GM23248 (cell line): ENCODE results near the gene RAI1. TPM values are rescaled to one million over a fixed set of nuclear protein-coding genes. Genes with fewer than 3 reads are reported as not detected.

ENCODE experiments used
- DNase-seq: peaks from one replicate; pipeline ENCODE4 v3.0.0-alpha.2; 2015
- H2AFZ ChIP-seq: fragments of 200-600 bp; sonication (generic); 2 replicates; pipeline ENCODE4 v1.6.1; 2016; ENCODE audit warnings: antibody characterized with exemption
- H3F3A ChIP-seq: fragments of 200-600 bp; sonication (generic); 2 replicates; pipeline ENCODE4 v1.6.1; 2016; ENCODE audit warnings: mild to moderate bottlenecking, antibody characterized with exemption, mixed run types; ENCODE audit not compliant: insufficient read depth
- H3K27ac ChIP-seq: fragments of 200-600 bp; sonication (generic); 2 replicates; pipeline ENCODE4 v1.5.1; 2016; ENCODE audit warnings: mild to moderate bottlenecking
- H3K27me3 ChIP-seq: fragments of 200-600 bp; sonication (generic); replicated peaks from 2 replicates; pipeline ENCODE4 v1.6.1; 2016; ENCODE audit warnings: mild to moderate bottlenecking; ENCODE audit not compliant: insufficient read depth
- H3K36me3 ChIP-seq: fragments of 200-600 bp; sonication (generic); 2 replicates; pipeline ENCODE4 v1.6.1; 2016; ENCODE audit warnings: low read depth, mild to moderate bottlenecking
- H3K4me1 ChIP-seq: fragments of 200-600 bp; sonication (generic); 2 replicates; pipeline ENCODE4 v1.6.1; 2016; ENCODE audit warnings: mild to moderate bottlenecking; ENCODE audit not compliant: insufficient read depth
- H3K4me2 ChIP-seq: fragments of 200-600 bp; sonication (generic); one replicate; pipeline ENCODE4 v1.6.1; 2016; ENCODE audit warnings: mild to moderate bottlenecking; ENCODE audit not compliant: unreplicated experiment
- H3K4me3 ChIP-seq: fragments of 200-600 bp; sonication (generic); 2 replicates; pipeline ENCODE4 v1.5.1; 2016; ENCODE audit warnings: mild to moderate bottlenecking
- H3K79me2 ChIP-seq: fragments of 200-600 bp; sonication (generic); 2 replicates; pipeline ENCODE4 v1.6.1; 2016; ENCODE audit warnings: mild to moderate bottlenecking; ENCODE audit not compliant: insufficient read depth
- H3K9ac ChIP-seq: fragments of 200-600 bp; sonication (generic); 2 replicates; pipeline ENCODE4 v1.6.1; 2016; ENCODE audit warnings: mild to moderate bottlenecking
- H3K9me2 ChIP-seq: fragments of 200-600 bp; sonication (generic); 2 replicates; pipeline ENCODE4 v1.6.1; 2016; ENCODE audit warnings: mixed run types, mild to moderate bottlenecking, moderate library complexity; ENCODE audit not compliant: insufficient read depth
- H3K9me3 ChIP-seq: fragments of 200-600 bp; sonication (generic); one replicate; pipeline ENCODE4 v1.6.1; 2017; ENCODE audit warnings: low read depth
- H4K20me1 ChIP-seq: fragments of 200-600 bp; sonication (generic); 2 replicates; pipeline ENCODE4 v1.6.0; 2016; ENCODE audit not compliant: insufficient read depth
- EZH2 ChIP-seq: fragments of 200-600 bp; sonication (generic); IDR thresholded peaks from 2 replicates; pipeline ENCODE4 v1.6.1; 2018; ENCODE audit warnings: antibody characterized with exemption, mild to moderate bottlenecking; ENCODE audit not compliant: insufficient read depth, poor library complexity, severe bottlenecking
- EZH2phosphoT487 ChIP-seq: fragments of 200-600 bp; sonication (generic); IDR thresholded peaks from 2 replicates; pipeline ENCODE4 v1.6.1; 2018; ENCODE audit warnings: antibody characterized with exemption, moderate library complexity, mild to moderate bottlenecking, low read depth; ENCODE audit not compliant: insufficient read depth
- WGBS, 2 experiments: methylation state at CpG; one replicate each; pipeline ENCODE4 v1.1.6; 2015 to 2017; ENCODE audit warnings: low lambda C conversion rate in 2 of 2, low coverage in 1 of 2; ENCODE audit errors: missing lambda C conversion rate in 2 of 2; 5-methylcytosine and 5-hydroxymethylcytosine counted together
- in situ Hi-C: fragments of 300-500 bp; cut with MboI; formaldehyde crosslinking; loops from 2 replicates; pipeline ENCODE4 v1.15.0; 2020
- polyA plus RNA-seq: library from polyadenylated mRNA; unstranded; fragments of >200 nt; fragmentation: Nextera tagmentation; extraction: Ambion mirVana; gene quantifications from 2 replicates; pipeline ENCODE4 v1.2.1, GENCODE V29; 2016
- total RNA-seq: library from RNA; depleted of rRNA; stranded (reverse); fragments of >200 nt; shearing (Covaris generic); gene quantifications from 2 replicates; pipeline ENCODE4 v1.2.3, GENCODE V29; 2014

Gene RAI1
- total and polyA plus RNA-seq, 2 experiments from 2014 or later = 5.2 to 9.1 TPM

GRCh38 chr17:17667231-17667630 is 14.0 kb upstream of the RAI1 start:
- in situ Hi-C loops = no loop called here
- no peak for TF ChIP-seq EZH2
- no peak for TF ChIP-seq EZH2phosphoT487
- H4K20me1 ChIP-seq = no peaks in the 10 kb centered on the region
- H3K4me2 ChIP-seq = no peak overlapping the region
- no peaks in the 10 kb centered on the region for H3K4me1 ChIP-seq
- DNase-seq = no peak
- H3K36me3 ChIP-seq = no peaks in the 10 kb centered on the region
- 72 to 96% methylated on average over 2 of the region's 2 CpGs for WGBS, 2 experiments
- no peaks in the 10 kb centered on the region for H3K9me3 ChIP-seq
- no peak overlapping the region for H3K9ac ChIP-seq
- no peak overlapping the region for H3K4me3 ChIP-seq
- no peaks in the 10 kb centered on the region for H3K9me2 ChIP-seq
- no peak overlapping the region for H3K27ac ChIP-seq
- H2AFZ ChIP-seq = no peak overlapping the region
- no peaks in the 10 kb centered on the region for H3K27me3 ChIP-seq
- no peaks in the 10 kb centered on the region for H3F3A ChIP-seq
- no peaks in the 10 kb centered on the region for H3K79me2 ChIP-seq

GRCh38 chr17:17667947-17668346 is 13.3 kb upstream of the RAI1 start:
- Histone ChIP-seq H3K9ac (no peak overlapping the region), H3K9me3 (no peaks in the 10 kb centered on the region), H3K36me3 (no peaks in the 10 kb centered on the region), H3K9me2 (no peaks in the 10 kb centered on the region), H3F3A (no peaks in the 10 kb centered on the region), H3K4me1 (no peaks in the 10 kb centered on the region), H3K4me3 (no peak overlapping the region), H3K4me2 (no peak overlapping the region), H3K27ac (no peak overlapping the region), H3K27me3 (no peaks in the 10 kb centered on the region), H4K20me1 (no peaks in the 10 kb centered on the region), H2AFZ (no peak overlapping the region), H3K79me2 (no peaks in the 10 kb centered on the region)
- TF ChIP-seq EZH2 = no peak
- no peak for TF ChIP-seq EZH2phosphoT487
- no peak for DNase-seq
- in situ Hi-C loops = no loop called here
- 65 to 70% methylated on average over 4 of the region's 4 CpGs for WGBS, 2 experiments

- in situ Hi-C loops = no loop called here
- Histone ChIP-seq H3K4me2 (no peak overlapping the region), H3K27ac (no peak overlapping the region), H3F3A (no peaks in the 10 kb centered on the region), H3K9me2 (no peaks in the 10 kb centered on the region), H3K9ac (no peak overlapping the region), H4K20me1 (no peaks in the 10 kb centered on the region), H3K79me2 (no peaks in the 10 kb centered on the region), H3K27me3 (no peaks in the 10 kb centered on the region), H3K4me1 (no peaks in the 10 kb centered on the region), H3K9me3 (no peaks in the 10 kb centered on the region), H3K36me3 (no peaks in the 10 kb centered on the region), H3K4me3 (no peak overlapping the region), H2AFZ (no peak overlapping the region)
- DNase-seq = no peak
- 90% methylated on average over 2 to 3 of the region's 3 CpGs for WGBS, 2 experiments
- TF ChIP-seq EZH2phosphoT487 = no peak
- no peak for TF ChIP-seq EZH2
Measured at GRCh38 chr17:17668358-17668757, 12.9 kb upstream of the RAI1 start.

- Histone ChIP-seq H3K4me2 (no peak overlapping the region), H3K79me2 (no peaks in the 10 kb centered on the region), H3K4me3 (no peak overlapping the region), H4K20me1 (no peaks in the 10 kb centered on the region), H3K9me2 (no peaks in the 10 kb centered on the region), H3K27ac (no peak overlapping the region), H3K4me1 (no peaks in the 10 kb centered on the region), H3F3A (no peaks in the 10 kb centered on the region), H2AFZ (no peak overlapping the region), H3K36me3 (no peaks in the 10 kb centered on the region), H3K9ac (no peak overlapping the region), H3K27me3 (no peaks in the 10 kb centered on the region), H3K9me3 (no peaks in the 10 kb centered on the region)
- DNase-seq = no peak
- TF ChIP-seq EZH2 (no peak), EZH2phosphoT487 (no peak)
- WGBS, 2 experiments = 83 to 85% methylated on average over 17 to 20 of the region's 20 CpGs
- in situ Hi-C loops = no loop called here
Measured at GRCh38 chr17:17668775-17669579, 12.3 kb upstream of the RAI1 start.
